ENCODE measurements around the gene ARHGAP29. TPM values are rescaled to one million over a fixed set of nuclear protein-coding genes. Genes with fewer than 3 reads are reported as not detected.

The ARHGAP29 gene
- total and polyA plus RNA-seq, 10 of the 15 experiments (the other 5 are each of a cell fraction or from before 2014, with no cell fraction given) = under 0.01 to 0.43 (median 0.10) TPM; not detected in 4

- CTCF ChIA-PET = interaction anchor here (0.7 kb wide), 1 partner anchor 194 kb away, joined by 3 read pairs; no protein-coding TSS in a partner anchor
- H3K4me3 ChIP-seq = no peak overlapping the region
- DNase-seq (ENCODE audit: low read depth, low spot score) = no peak
- no TSS peak for BruUV-seq (replicated peaks)
- WGBS (ENCODE audit: insufficient coverage, insufficient replicate concordance, low lambda C conversion rate, missing lambda C conversion rate) = 0% methylated on average over 2 of the region's 2 CpGs
- SMC1A ChIA-PET (ENCODE audit: uncharacterized antibody, unreplicated experiment) = no interaction called here
- no peak for ATAC-seq
- intact Hi-C loops (cut with micrococcal nuclease; ENCODE audit: unreplicated experiment) = no loop called here
- in situ Hi-C loops (cut with MboI) = no loop called here
- H3K9me3 ChIP-seq (replicated peaks; ENCODE audit: control insufficient read depth, insufficient read depth, low read length) = no peaks in the 10 kb centered on the region
- POLR2A ChIA-PET = no interaction called here
- no peak for FAIRE-seq
- TF ChIP-seq SRF (IDR thresholded peaks at IDR 0.05; ENCODE audit: low read depth in 2 of 2, low read length in 2 of 2) (no peak), NBN (IDR thresholded peaks at IDR 0.05) (no peak), TARDBP (IDR thresholded peaks at IDR 0.05; ENCODE audit: borderline replicate concordance) (no peak), BCL11A (IDR thresholded peaks at IDR 0.05; ENCODE audit: low read depth, low read length) (no peak), E2F4 (IDR thresholded peaks at IDR 0.05; ENCODE audit: low read depth, low read length) (no peak), TAF1 (IDR thresholded peaks at IDR 0.05; ENCODE audit: borderline replicate concordance, low read depth, low read length) (no peak), RAD21 (IDR thresholded peaks at IDR 0.05; ENCODE audit: insufficient read depth, low read depth, low read length) (no peak), SMAD5 (IDR thresholded peaks at IDR 0.05; ENCODE audit: low read depth) (no peak), CUX1 (IDR thresholded peaks at IDR 0.05; ENCODE audit: insufficient replicate concordance, low read depth, low read length) (no peak), MEF2A (IDR thresholded peaks at IDR 0.05; ENCODE audit: insufficient read depth, low read depth, low read length) (no peak)
- H3K27me3 ChIP-seq (replicated peaks in 1 of 2; ENCODE audit: control insufficient read depth in 2 of 2, insufficient read depth in 2 of 2, low read length in 1 of 2) = peaks cover 0 to 2% of the 10 kb centered on the region in 2 experiments; a peak in 1 of 4 replicates
- H4K20me1 ChIP-seq (ENCODE audit: control insufficient read depth, insufficient read depth) = no peaks in the 10 kb centered on the region
- RAD21 ChIA-PET (ENCODE audit: unreplicated experiment) = no interaction called here
- H3K79me2 ChIP-seq (ENCODE audit: control insufficient read depth, insufficient read depth, low read length) = no peaks in the 10 kb centered on the region
- no peak overlapping the region for H3K27ac ChIP-seq (ENCODE audit: control insufficient read depth, insufficient read depth)
- H3K4me1 ChIP-seq (ENCODE audit: control insufficient read depth, insufficient read depth, low read length) = no peaks in the 10 kb centered on the region
- H3K9ac ChIP-seq (ENCODE audit: control insufficient read depth, insufficient read depth, low read length) = no peak overlapping the region
- no peaks in the 10 kb centered on the region for H3K36me3 ChIP-seq (ENCODE audit: control insufficient read depth in 2 of 2, insufficient read depth in 2 of 2, low read length in 1 of 2)
- H3K4me2 ChIP-seq (ENCODE audit: control insufficient read depth, insufficient read depth) = no peak overlapping the region
- no peak overlapping the region for H2AFZ ChIP-seq (ENCODE audit: control insufficient read depth, low read depth, low read length)
Observed at GRCh38 chr1:94270801-94271203, 33.4 kb upstream of the ARHGAP29 start.

All from GM12878 (cell line).